HFFc6 (cell line): Measurements from ENCODE around the gene FBXO42. TPM values are rescaled to one million over a fixed set of nuclear protein-coding genes. Genes with fewer than 3 reads are reported as not detected.

Experiments used
- DNase-seq: peaks from one replicate; pipeline ENCODE4 v3.0.0-alpha.2; 2018
- H3K27ac Mint-ChIP-seq: 2 replicates; pipeline ENCODE4 v1.8.0; 2020; ENCODE audit warnings: mild to moderate bottlenecking, mixed read lengths
- H3K27me3 Mint-ChIP-seq: 2 replicates; pipeline ENCODE4 v1.8.0; 2021; ENCODE audit warnings: mild to moderate bottlenecking, moderate library complexity, mixed read lengths; ENCODE audit not compliant: insufficient read depth
- H3K36me3 Mint-ChIP-seq: 2 replicates; pipeline ENCODE4 v1.8.0; 2021; ENCODE audit warnings: low read depth, mixed read lengths
- H3K4me1 Mint-ChIP-seq: 2 replicates; pipeline ENCODE4 v1.8.0; 2020; ENCODE audit warnings: low read depth, mixed read lengths
- H3K4me3 Mint-ChIP-seq: 2 replicates; pipeline ENCODE4 v1.8.0; 2020; ENCODE audit warnings: mild to moderate bottlenecking, moderate library complexity, mixed read lengths
- H3K9me3 Mint-ChIP-seq: 2 replicates; pipeline ENCODE4 v1.8.0; 2020; ENCODE audit warnings: mild to moderate bottlenecking, mixed read lengths
- CTCF ChIP-seq: fragments of 200-600 bp; sonication (generic); IDR thresholded peaks from 2 replicates; pipeline ENCODE4 v1.5.0; 2021; ENCODE audit warnings: antibody characterized with exemption, mild to moderate bottlenecking
- total RNA-seq, 6 experiments: library from RNA; stranded (reverse); fragmentation: NEBNext Ultra II Directional; extraction: Animal tissue kit (Norgen Biotek cat#: 25700); gene quantifications; 2 replicates in 1 of 6; 3 replicates in 5 of 6; pipeline ENCODE4 v1.2.3, GENCODE V29; 2021

The FBXO42 gene
- total RNA-seq, 6 experiments from 2014 or later = 11.5 to 15.2 (median 13.4) TPM

- Mint-ChIP-seq H3K36me3 (no peaks in the 10 kb centered on the region), H3K4me3 (no peak overlapping the region), H3K4me1 (peaks cover 5% of the 10 kb centered on the region; the same call in 1 of the 2 replicates), H3K27ac (no peak overlapping the region), H3K9me3 (no peaks in the 10 kb centered on the region), H3K27me3 (peaks cover 16% of the 10 kb centered on the region; the same call in 1 of the 2 replicates)
- no peak for TF ChIP-seq CTCF
- DNase-seq = peak; percentile 12
Observed at GRCh38 chr1:16208270-16208987, 143.9 kb downstream of the FBXO42 start.

- no peak for TF ChIP-seq CTCF
- Mint-ChIP-seq H3K27me3 (peaks cover 13% of the 10 kb centered on the region; the same call in 1 of the 2 replicates), H3K27ac (peak overlapping the region; percentile 99), H3K36me3 (no peaks in the 10 kb centered on the region), H3K4me3 (peak overlapping the region; percentile 89), H3K9me3 (no peaks in the 10 kb centered on the region), H3K4me1 (peaks cover 5% of the 10 kb centered on the region; the same call in 1 of the 2 replicates)
- peak; percentile 10 for DNase-seq
Observed at GRCh38 chr1:16207318-16208269, 144.7 kb downstream of the FBXO42 start.

- no peak for TF ChIP-seq CTCF
- H3K9me3 Mint-ChIP-seq = no peaks in the 10 kb centered on the region
- peaks cover 10% of the 10 kb centered on the region; the same call in 1 of the 2 replicates for H3K27me3 Mint-ChIP-seq
- peak overlapping the region; percentile 99 for H3K27ac Mint-ChIP-seq
- DNase-seq = peak; percentile 96
- no peaks in the 10 kb centered on the region for H3K36me3 Mint-ChIP-seq
- peaks cover 5% of the 10 kb centered on the region; the same call in 1 of the 2 replicates for H3K4me1 Mint-ChIP-seq
- H3K4me3 Mint-ChIP-seq = peak overlapping the region; percentile 89
Observed at GRCh38 chr1:16206547-16207317, 145.5 kb downstream of the FBXO42 start.

GRCh38 chr1:16205891-16206546 lies 146.3 kb downstream of the FBXO42 start:
- TF ChIP-seq CTCF = no peak
- peaks cover 5% of the 10 kb centered on the region; the same call in 1 of the 2 replicates for H3K4me1 Mint-ChIP-seq
- no peaks in the 10 kb centered on the region for H3K36me3 Mint-ChIP-seq
- H3K27ac Mint-ChIP-seq = peak overlapping the region; percentile 99; the same call in 1 of the 2 replicates
- H3K9me3 Mint-ChIP-seq = no peaks in the 10 kb centered on the region
- peaks cover 11% of the 10 kb centered on the region for H3K27me3 Mint-ChIP-seq
- peak overlapping the region; percentile 89 for H3K4me3 Mint-ChIP-seq
- DNase-seq = no peak

GRCh38 chr1:16205334-16205671 lies 147.0 kb downstream of the FBXO42 start:
- Mint-ChIP-seq H3K27ac (no peak overlapping the region), H3K4me1 (peaks cover 5% of the 10 kb centered on the region; the same call in 1 of the 2 replicates), H3K9me3 (no peaks in the 10 kb centered on the region), H3K36me3 (no peaks in the 10 kb centered on the region), H3K4me3 (no peak overlapping the region), H3K27me3 (peaks cover 7% of the 10 kb centered on the region)
- DNase-seq = no peak
- no peak for TF ChIP-seq CTCF
